K562 (cell line): ENCODE data around the gene EZH2. TPM values are rescaled to one million over a fixed set of nuclear protein-coding genes. Genes with fewer than 3 reads are reported as not detected.

Source experiments
- ATAC-seq: fragments of 200-7000 bp; cut with Tn5 transposase; 3 replicates; pipeline ENCODE4 v1.9.1; 2020; ENCODE audit warnings: moderate library complexity
- BruUV-seq: library from RNA; stranded (reverse); fragments of 400-500 nt; replicated peaks from 2 replicates; lab custom pipeline; 2021; lab: Mats Ljungman, UMichigan
- CTCF ChIA-PET: fragments of 300-600 bp; formaldehyde crosslinking; extraction: SDS; loops from one replicate; lab custom pipeline; 2021; ENCODE audit warnings: low intra/inter-chr PET ratio; lab: Yijun Ruan, JAX
- POLR2A ChIA-PET: fragments of 300-600, 350-650 bp; sonication (Branson Sonifier 250); formaldehyde crosslinking; extraction: SDS; loops from one replicate; lab custom pipeline; 2021; ENCODE audit warnings: antibody characterized with exemption, inconsistent platforms; lab: Yijun Ruan, JAX
- DNase-seq, 4 experiments: peaks; one replicate each; pipeline versions ENCODE4 v3.0.0 to v3.0.0-alpha.2; 2011 to 2018; ENCODE audit warnings: low spot score in 3 of 4, mixed read lengths in 3 of 4; ENCODE audit errors: extremely low read depth in 1 of 4
- FAIRE-seq: peaks from 2 replicates; lab custom pipeline; 2011; peaks lifted over from hg19 to GRCh38; lab: Jason Lieb, UNC
- H2AFZ ChIP-seq: 2 replicates; pipeline ENCODE4 v1.6.0; 2011; ENCODE audit warnings: low read depth, low read length, control low read depth, inconsistent platforms
- H3K27ac ChIP-seq: fragments of 200-600 bp; 3 replicates; pipeline ENCODE4 v1.8.0; 2011; ENCODE audit warnings: low read depth, mild to moderate bottlenecking, control low read depth, inconsistent platforms, low read length, moderate library complexity, mixed read lengths; ENCODE audit errors: extremely low read depth
- H3K27me3 ChIP-seq, 2 experiments: fragments of 300-600 bp in 1 of 2; 2 replicates in 1 of 2; 3 replicates in 1 of 2; pipeline versions ENCODE4 v1.6.0 to v1.8.0; 2011; ENCODE audit warnings: inconsistent platforms in 2 of 2, low read length in 2 of 2, mild to moderate bottlenecking in 1 of 2, mixed read lengths in 1 of 2, moderate library complexity in 1 of 2; ENCODE audit not compliant: control insufficient read depth in 2 of 2, insufficient read depth in 2 of 2
- H3K36me3 ChIP-seq: fragments of 300-600 bp; 3 replicates; pipeline ENCODE4 v1.8.0; 2011; ENCODE audit warnings: mild to moderate bottlenecking, low read length, inconsistent platforms; ENCODE audit not compliant: control insufficient read depth, insufficient read depth
- H3K4me1 ChIP-seq, 2 experiments: fragments of 200-600 bp in 1 of 2; replicated peaks in 1 of 2; 2 replicates in 1 of 2; 3 replicates in 1 of 2; pipeline versions ENCODE4 v1.5.1 to v1.8.0; 2011; ENCODE audit warnings: inconsistent platforms in 2 of 2, low read length in 2 of 2, mild to moderate bottlenecking in 1 of 2, mixed read lengths in 1 of 2, moderate library complexity in 1 of 2; ENCODE audit not compliant: control insufficient read depth in 2 of 2, insufficient read depth in 2 of 2
- H3K4me2 ChIP-seq: 2 replicates; pipeline ENCODE4 v1.6.1; 2011; ENCODE audit warnings: low read length, control low read depth, inconsistent platforms, mixed read lengths; ENCODE audit not compliant: insufficient read depth
- H3K4me3 ChIP-seq: fragments of 200-600 bp; sonication (generic), shearing (Covaris generic); 2 replicates; pipeline ENCODE4 v1.5.1; 2016; ENCODE audit warnings: control low read depth, inconsistent platforms
- H3K79me2 ChIP-seq: fragments of 200-600 bp; 3 replicates; pipeline ENCODE4 v1.8.0; 2011; ENCODE audit warnings: low read length, inconsistent platforms; ENCODE audit not compliant: control insufficient read depth, insufficient read depth
- H3K9ac ChIP-seq, 2 experiments: 2 replicates each; pipeline versions ENCODE4 v1.6.0 to v1.6.1; 2011; ENCODE audit warnings: low read depth in 2 of 2, low read length in 2 of 2, control low read depth in 1 of 2, inconsistent platforms in 1 of 2, mild to moderate bottlenecking in 1 of 2, mixed read lengths in 1 of 2; ENCODE audit not compliant: insufficient read depth in 1 of 2
- H3K9me1 ChIP-seq: one replicate; pipeline ENCODE4 v1.6.0; 2011; ENCODE audit warnings: inconsistent platforms, mild to moderate bottlenecking, low read length, moderate library complexity; ENCODE audit not compliant: control insufficient read depth, insufficient read depth
- H3K9me3 ChIP-seq: replicated peaks from 2 replicates; pipeline ENCODE4 v1.5.1; 2011; ENCODE audit warnings: low read depth, low read length, inconsistent platforms; ENCODE audit not compliant: control insufficient read depth, insufficient read depth
- H4K20me1 ChIP-seq: replicated peaks from 2 replicates; pipeline ENCODE4 v1.6.1; 2011; ENCODE audit warnings: low read length, inconsistent platforms, mixed read lengths; ENCODE audit not compliant: control insufficient read depth, insufficient read depth
- BACH1 ChIP-seq: fragments of 200-800 bp; sonication (Bioruptor generic); IDR thresholded peaks from 2 replicates; pipeline ENCODE4 v1.6.1; 2016; ENCODE audit warnings: missing genetic modification characterization, missing compliant biosample characterization
- DIDO1 ChIP-seq: fragments of 450-650 bp; IDR thresholded peaks from 2 replicates; pipeline ENCODE4 v1.6.1; 2016; ENCODE audit warnings: low read depth, missing biosample characterization, missing genetic modification characterization
- FOXK1 ChIP-seq: sonication (generic); formaldehyde crosslinking; IDR thresholded peaks from 2 replicates; pipeline ENCODE4 v1.8.0; 2022; ENCODE audit warnings: missing genetic modification reagents, mild to moderate bottlenecking, borderline replicate concordance
- GABPB2 ChIP-seq: fragments of 250-450 bp; sonication (Bioruptor Pico); conservative IDR thresholded peaks from 2 replicates; pipeline ENCODE4 v1.5.1; 2021; ENCODE audit warnings: mild to moderate bottlenecking
- SAFB ChIP-seq: fragments of 200-400 bp; formaldehyde crosslinking; IDR thresholded peaks from 2 replicates; pipeline ENCODE4 v1.6.1; 2017; ENCODE audit warnings: low read depth, low read length, borderline replicate concordance
- ZNF699 ChIP-seq: fragments of 250-450 bp; sonication (Bioruptor Pico); IDR thresholded peaks from 2 replicates; pipeline ENCODE4 v1.8.0; 2021; ENCODE audit warnings: mild to moderate bottlenecking, moderate library complexity; ENCODE audit not compliant: insufficient replicate concordance
- WGBS: fragments of 100-300 bp; shearing (Covaris generic); methylation state at CpG from one replicate; pipeline ENCODE4 v1.1.6; 2016; ENCODE audit warnings: low coverage, mixed read lengths; ENCODE audit not compliant: insufficient coverage; ENCODE audit errors: missing lambda C conversion rate; 5-methylcytosine and 5-hydroxymethylcytosine counted together
- in situ Hi-C: fragments of 300-500 bp; cut with MboI; formaldehyde crosslinking; loops from 4 replicates; pipeline ENCODE4 v1.15.0; 2018; ENCODE audit warnings: inconsistent platforms, mixed read lengths
- intact Hi-C: fragments of 100-400 bp; cut with micrococcal nuclease; formaldehyde crosslinking; loops from 2 replicates; pipeline ENCODE4 v1.14.2; 2022
- polyA plus RNA-seq, 8 experiments: library from polyadenylated mRNA; depleted of rRNA in 4 of 8; stranded (reverse) in 5 of 8; unstranded in 3 of 8; fragments of >200 nt; fragmentation: Nextera tagmentation in 2 of 8; fragmentation: Illumina TruSeq in 1 of 8; extraction: Ambion mirVana in 2 of 8; extraction: Trizol in 1 of 8; gene quantifications; 2 replicates each; pipeline versions ENCODE4 v1.2.1 to v1.2.3, GENCODE V29; 2011 to 2014; ENCODE audit warnings: inconsistent platforms in 1 of 8, missing spikeins in 1 of 8
- total RNA-seq, 7 experiments: library from RNA; depleted of rRNA in 6 of 7; stranded (reverse); fragments of >200 nt in 6 of 7; fragmentation: Illumina TruSeq in 2 of 7; extraction: Trizol in 2 of 7; gene quantifications; 2 replicates each; pipeline versions ENCODE4 v1.2.1 to v1.2.3, GENCODE V29; 2011 to 2021; ENCODE audit warnings: low replicate concordance in 1 of 7
- TF ChIP-seq, protein P1 (sequence below): fragments of 450-650 bp; IDR thresholded peaks from 2 replicates; pipeline ENCODE4 v1.6.1; 2016; ENCODE audit warnings: low read depth, mild to moderate bottlenecking, moderate library complexity

Gene EZH2
- total and polyA plus RNA-seq, 9 of the 15 experiments (the other 6 are each of a cell fraction or from before 2014, with no cell fraction given): 48.7 to 175 (median 98.6) TPM

DNA sequence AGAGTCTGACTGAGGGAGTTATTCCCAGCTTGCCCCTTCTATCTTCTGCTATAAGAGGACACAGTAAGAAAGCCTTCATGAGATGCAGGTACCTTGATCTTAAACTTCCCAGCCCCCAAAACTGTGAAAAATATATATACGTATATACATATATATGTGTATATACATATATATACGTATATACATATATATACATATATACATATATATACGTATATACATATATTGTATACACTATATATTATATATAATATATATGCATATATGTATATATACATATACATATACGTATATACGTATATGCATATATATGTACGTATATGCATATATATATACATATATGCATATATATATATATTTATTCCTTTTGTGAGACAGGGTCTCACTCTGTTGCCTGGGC, 17.7 kb downstream of the EZH2 start (continued):
- no peak for TF ChIP-seq SAFB
- no peak for TF ChIP-seq FOXK1 (CRISPR knock-in tag)
- TF ChIP-seq, protein P1, sequence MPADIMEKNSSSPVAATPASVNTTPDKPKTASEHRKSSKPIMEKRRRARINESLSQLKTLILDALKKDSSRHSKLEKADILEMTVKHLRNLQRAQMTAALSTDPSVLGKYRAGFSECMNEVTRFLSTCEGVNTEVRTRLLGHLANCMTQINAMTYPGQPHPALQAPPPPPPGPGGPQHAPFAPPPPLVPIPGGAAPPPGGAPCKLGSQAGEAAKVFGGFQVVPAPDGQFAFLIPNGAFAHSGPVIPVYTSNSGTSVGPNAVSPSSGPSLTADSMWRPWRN: no peak

DNA sequence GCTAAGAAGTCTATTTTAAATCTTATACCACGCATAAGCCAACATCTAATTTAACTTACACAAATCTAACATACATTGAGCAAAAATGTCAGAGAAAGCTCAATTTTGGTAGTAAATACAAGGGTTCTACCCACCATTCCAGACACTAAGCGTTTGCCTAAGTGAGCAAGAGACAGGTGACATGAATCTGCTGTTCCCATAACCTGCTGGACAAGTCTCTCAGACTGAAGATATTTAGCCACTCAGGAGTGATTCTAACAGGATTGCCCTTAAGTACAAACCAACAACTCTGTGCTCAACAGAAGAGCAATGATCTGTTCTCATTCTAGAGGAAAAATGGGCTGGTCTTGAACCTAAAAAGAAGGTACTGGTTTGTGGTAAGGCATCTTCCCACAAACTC, 18.8 kb downstream of the EZH2 start:
- Histone ChIP-seq H3K9me3 (no peaks in the 10 kb centered on the region), H3K36me3 (peaks cover 19% of the 10 kb centered on the region), H3K9ac (no peak overlapping the region), H3K4me1 (peaks cover 25 to 40% of the 10 kb centered on the region in 2 experiments; a peak in 4 of 5 replicates), H3K4me3 (no peak overlapping the region), H3K4me2 (no peak overlapping the region), H3K9me1 (no peaks in the 10 kb centered on the region), H4K20me1 (peaks cover 56% of the 10 kb centered on the region), H3K27me3 (no peaks in the 10 kb centered on the region), H2AFZ (no peak overlapping the region), H3K79me2 (peaks cover 99% of the 10 kb centered on the region), H3K27ac (no peak overlapping the region)
- intact Hi-C loops: no loop called here
- no TSS peak for BruUV-seq
- no peak for TF ChIP-seq BACH1 (tag)
- TF ChIP-seq DIDO1: no peak
- no peak for TF ChIP-seq ZNF699 (CRISPR knock-in tag)
- TF ChIP-seq GABPB2 (CRISPR knock-in tag): no peak
- no peak for FAIRE-seq
- 72% methylated on average over 2 of the region's 2 CpGs for WGBS
- ChIA-PET CTCF (no interaction called here), POLR2A (interaction anchor here (0.6 to 1.4 kb wide), 4 partner anchors 9 to 350 kb away, joined by 3 to 8 read pairs (median 4); no protein-coding TSS in a partner anchor)
- in situ Hi-C loops: no loop called here
- ATAC-seq: peak; percentile 43
- DNase-seq: no peak
